ENCODE data around the gene USP15.
"Not testable (repeated sequence)": the region's sequence is repeated elsewhere in the genome, so short reads cannot be mapped to it uniquely, and the experiment has no call there.

The USP15 gene

GRCh38 chr12:62446754-62447452 is 186.7 kb downstream of the USP15 start:
- DNase-seq (ENCODE audit: extremely low read depth, low read depth): no peak
- TF ChIP-seq CTCF (IDR thresholded peaks at IDR 0.05; ENCODE audit: low read depth, low read length): no peak

- DNase-seq (ENCODE audit: extremely low read depth, low read depth): no peak
- TF ChIP-seq CTCF (IDR thresholded peaks at IDR 0.05; ENCODE audit: low read depth, low read length): no peak
Observed at GRCh38 chr12:62448436-62448835, 188.2 kb downstream of the USP15 start.

GRCh38 chr12:62455429-62455828 is 195.2 kb downstream of the USP15 start:
- DNase-seq (ENCODE audit: extremely low read depth, low read depth): not testable (repeated sequence)

GRCh38 chr12:62458626-62459025 is 198.4 kb downstream of the USP15 start:
- TF ChIP-seq CTCF (IDR thresholded peaks at IDR 0.05; ENCODE audit: low read depth, low read length): no peak
- no peak for DNase-seq (ENCODE audit: extremely low read depth, low read depth)

- DNase-seq (ENCODE audit: extremely low read depth, low read depth): no peak
- no peak for TF ChIP-seq CTCF (IDR thresholded peaks at IDR 0.05; ENCODE audit: low read depth, low read length)
Observed at GRCh38 chr12:62459976-62460375, 199.8 kb downstream of the USP15 start.

GRCh38 chr12:62461171-62461837 is 201.1 kb downstream of the USP15 start:
- DNase-seq (ENCODE audit: extremely low read depth, low read depth): not testable (repeated sequence)

- not testable (repeated sequence) for DNase-seq (ENCODE audit: extremely low read depth, low read depth)
Observed at GRCh38 chr12:62463252-62463651, 203.0 kb downstream of the USP15 start.
